ENCODE data around the gene TAF4. TPM values are rescaled to one million over a fixed set of nuclear protein-coding genes. Genes with fewer than 3 reads are reported as not detected.

TAF4 gene
- total RNA-seq, 2 donors from 2014 or later: 12.7 to 29.0 TPM

DNA sequence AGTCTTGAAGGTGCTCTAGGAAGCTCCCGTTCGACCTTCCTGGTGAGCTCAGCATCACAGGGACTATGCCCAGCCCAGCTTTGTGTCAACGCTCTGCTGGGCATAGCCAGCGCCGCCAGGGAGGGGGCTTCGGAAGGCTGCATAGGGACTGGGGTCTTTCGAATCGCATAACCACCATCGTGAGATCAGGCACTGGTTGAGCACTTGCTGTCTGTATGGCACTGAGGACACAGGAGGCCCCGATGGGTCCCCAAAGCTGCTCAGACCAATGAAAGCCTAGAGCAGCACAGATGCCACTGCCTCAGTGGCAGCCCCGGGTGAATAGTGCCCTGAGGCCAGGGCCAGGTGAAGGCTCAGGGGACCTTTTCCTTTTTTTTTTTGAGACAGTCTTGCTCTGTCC is 96.7 kb downstream of the TAF4 start:
- Histone ChIP-seq H3K27ac (no peak overlapping the region), H3K9me3 (no peaks in the 10 kb centered on the region), H3K4me1 (peaks cover 4% of the 10 kb centered on the region), H3K36me3 (replicated peaks in 1 of 2; ENCODE audit: insufficient read depth in 1 of 2, low read depth in 2 of 2) (peaks cover 0 to 2% of the 10 kb centered on the region in 2 donors), H3K4me3 (no peak overlapping the region), H3K27me3 (no peaks in the 10 kb centered on the region)
- DNase-seq: no peak
- intact Hi-C loops (cut with DNase I): no loop called here
- TF ChIP-seq, protein P1, sequence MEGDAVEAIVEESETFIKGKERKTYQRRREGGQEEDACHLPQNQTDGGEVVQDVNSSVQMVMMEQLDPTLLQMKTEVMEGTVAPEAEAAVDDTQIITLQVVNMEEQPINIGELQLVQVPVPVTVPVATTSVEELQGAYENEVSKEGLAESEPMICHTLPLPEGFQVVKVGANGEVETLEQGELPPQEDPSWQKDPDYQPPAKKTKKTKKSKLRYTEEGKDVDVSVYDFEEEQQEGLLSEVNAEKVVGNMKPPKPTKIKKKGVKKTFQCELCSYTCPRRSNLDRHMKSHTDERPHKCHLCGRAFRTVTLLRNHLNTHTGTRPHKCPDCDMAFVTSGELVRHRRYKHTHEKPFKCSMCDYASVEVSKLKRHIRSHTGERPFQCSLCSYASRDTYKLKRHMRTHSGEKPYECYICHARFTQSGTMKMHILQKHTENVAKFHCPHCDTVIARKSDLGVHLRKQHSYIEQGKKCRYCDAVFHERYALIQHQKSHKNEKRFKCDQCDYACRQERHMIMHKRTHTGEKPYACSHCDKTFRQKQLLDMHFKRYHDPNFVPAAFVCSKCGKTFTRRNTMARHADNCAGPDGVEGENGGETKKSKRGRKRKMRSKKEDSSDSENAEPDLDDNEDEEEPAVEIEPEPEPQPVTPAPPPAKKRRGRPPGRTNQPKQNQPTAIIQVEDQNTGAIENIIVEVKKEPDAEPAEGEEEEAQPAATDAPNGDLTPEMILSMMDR (IDR thresholded peaks at IDR 0.05): no peak
- TF ChIP-seq POLR2A (IDR thresholded peaks at IDR 0.05): no peak
- ATAC-seq: no peak
- 80 to 84% methylated on average over 7 to 11 of the region's 11 CpGs for WGBS, 2 donors

GRCh38 chr20:61968036-61968810 is 97.5 kb downstream of the TAF4 start:
- no peak for ATAC-seq
- Histone ChIP-seq H3K4me3 (no peak overlapping the region), H3K9me3 (no peaks in the 10 kb centered on the region), H3K27me3 (no peaks in the 10 kb centered on the region), H3K4me1 (peaks cover 4% of the 10 kb centered on the region), H3K36me3 (replicated peaks in 1 of 2; ENCODE audit: insufficient read depth in 1 of 2, low read depth in 2 of 2) (no peaks in the 10 kb centered on the region), H3K27ac (no peak overlapping the region)
- DNase-seq: no peak
- 77 to 83% methylated on average over 22 of the region's 22 CpGs for WGBS, 2 donors
- TF ChIP-seq, protein P1 (IDR thresholded peaks at IDR 0.05): no peak
- TF ChIP-seq POLR2A (IDR thresholded peaks at IDR 0.05): no peak
- intact Hi-C loops (cut with DNase I): no loop called here

- 78 to 80% methylated on average over 4 to 6 of the region's 7 CpGs for WGBS, 2 donors
- Histone ChIP-seq H3K27ac (no peak overlapping the region), H3K4me1 (peaks cover 4% of the 10 kb centered on the region), H3K4me3 (no peak overlapping the region), H3K9me3 (no peaks in the 10 kb centered on the region), H3K27me3 (no peaks in the 10 kb centered on the region), H3K36me3 (replicated peaks in 1 of 2; ENCODE audit: insufficient read depth in 1 of 2, low read depth in 2 of 2) (no peaks in the 10 kb centered on the region)
- no peak for TF ChIP-seq POLR2A (IDR thresholded peaks at IDR 0.05)
- TF ChIP-seq, protein P1 (IDR thresholded peaks at IDR 0.05): no peak
- DNase-seq: no peak
- intact Hi-C loops (cut with DNase I): no loop called here
- ATAC-seq: no peak
These were observed 98.4 kb downstream of the TAF4 start for GRCh38 chr20:61967300-61967699.

DNA sequence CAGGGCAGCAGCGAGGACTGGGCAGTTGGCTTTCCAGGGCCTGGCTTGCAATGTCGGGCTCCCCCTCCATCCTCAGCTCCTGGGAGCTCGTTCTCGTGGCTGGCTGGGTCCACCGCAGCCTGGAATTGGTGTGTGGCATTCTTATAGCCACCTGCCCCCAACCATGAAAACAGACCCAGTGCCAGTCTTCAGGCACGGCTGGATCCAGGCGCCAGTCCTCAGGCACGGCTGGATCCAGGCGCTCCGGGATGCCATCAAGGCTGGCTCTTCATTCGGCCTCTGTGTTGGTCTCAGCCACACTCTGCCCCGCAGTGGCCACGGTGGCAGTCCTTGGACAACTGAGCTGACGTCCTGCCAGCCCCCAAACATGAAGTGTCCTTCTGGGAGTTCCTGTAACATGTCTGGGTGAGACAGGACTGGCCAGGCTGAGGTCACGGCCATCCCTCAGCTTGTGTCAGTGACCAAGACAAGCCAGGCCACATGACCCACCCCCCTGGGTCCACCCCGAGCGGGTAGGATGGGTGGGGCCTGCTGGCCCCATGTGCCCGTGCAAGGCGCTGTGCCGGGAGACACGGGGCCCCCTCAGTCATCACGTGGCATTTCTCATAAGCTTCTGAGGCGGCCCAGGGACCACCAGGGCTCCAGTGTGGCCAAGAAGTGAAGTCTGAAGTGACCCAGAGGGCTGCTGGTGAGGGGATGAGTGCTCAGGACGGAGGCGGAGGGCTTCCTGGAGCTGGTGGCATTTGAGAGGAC is 99.0 kb downstream of the TAF4 start:
- Histone ChIP-seq H3K27me3 (no peaks in the 10 kb centered on the region), H3K4me1 (peaks cover 4% of the 10 kb centered on the region), H3K27ac (no peak overlapping the region), H3K9me3 (no peaks in the 10 kb centered on the region), H3K36me3 (replicated peaks in 1 of 2; ENCODE audit: insufficient read depth in 1 of 2, low read depth in 2 of 2) (no peaks in the 10 kb centered on the region), H3K4me3 (no peak overlapping the region)
- 85 to 91% methylated on average over 11 to 25 of the region's 25 CpGs for WGBS, 2 donors
- DNase-seq (no peak), ATAC-seq (no peak)
- intact Hi-C loops (cut with DNase I): no loop called here
- no peak for TF ChIP-seq POLR2A (IDR thresholded peaks at IDR 0.05)
- TF ChIP-seq, protein P1 (IDR thresholded peaks at IDR 0.05): no peak

Measured in body of pancreas (tissue), 4 donors.